ENCODE data around the gene F2RL1. TPM values are rescaled to one million over a fixed set of nuclear protein-coding genes. Genes with fewer than 3 reads are reported as not detected.
A peak's percentile ranks its signal among the peaks of the same experiment; 100 is the strongest.

F2RL1 gene
- total and polyA plus RNA-seq, 2 experiments from 2014 or later = 15.3 to 32.1 TPM

DNA sequence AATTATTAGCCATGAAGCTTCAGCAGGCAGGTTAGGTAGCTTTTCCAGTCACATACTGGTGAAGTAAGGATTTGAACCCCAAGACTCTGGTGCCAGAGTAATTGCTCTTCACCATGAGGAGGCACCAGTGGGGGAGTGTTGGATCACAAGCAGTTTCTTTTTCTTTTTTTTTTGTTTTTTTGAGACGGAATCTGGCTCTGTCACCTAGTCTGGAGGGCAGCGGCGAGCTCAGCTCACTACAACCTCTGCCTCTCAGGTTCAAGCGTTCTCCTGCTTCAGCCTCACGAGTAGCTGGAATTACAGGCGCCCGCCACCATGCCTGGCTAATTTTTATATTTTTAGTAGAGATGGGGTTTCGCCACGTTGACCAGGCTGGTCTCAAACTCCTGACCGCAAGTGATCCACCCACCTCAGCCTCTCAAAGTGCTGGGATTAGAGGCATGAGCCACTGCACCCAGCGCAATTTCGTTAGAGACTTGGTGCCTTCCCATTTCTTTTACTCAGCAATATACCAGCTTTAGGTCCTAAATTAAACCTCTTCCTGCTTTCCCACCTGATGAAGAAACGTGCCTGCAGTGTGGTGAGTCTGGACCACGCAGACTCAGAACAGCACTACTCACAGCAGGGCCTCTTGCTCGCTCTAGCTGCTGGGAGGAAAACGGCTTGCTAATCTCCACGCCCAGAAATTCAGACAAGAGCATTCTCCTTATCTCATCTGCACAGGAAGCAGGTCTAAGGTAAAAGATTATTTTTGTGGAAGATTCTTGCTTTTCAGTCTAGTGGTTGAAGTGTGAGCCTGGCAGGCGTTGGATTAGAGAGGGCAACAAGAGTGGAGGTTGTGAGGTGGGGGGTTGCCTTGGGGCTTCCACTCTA, 30.8 kb downstream of the F2RL1 start, which contains the start of gene S100Z:
Gene S100Z (plus strand): TSS at position 596 of the 873 bp plus-strand sequence. CDS start 25,346 bp downstream, outside the sequence.
- H3K27ac ChIP-seq (ENCODE audit: low read depth) = no peak within 1 kb of the TSS
- no peaks in the 10 kb centered on the region for H3K27me3 ChIP-seq (ENCODE audit: insufficient read depth)
- Mint-ChIP-seq H3K27ac (no peak within 1 kb of the TSS), H3K36me3 (ENCODE audit: low read depth) (peaks cover 12% of the 10 kb centered on the region), H3K4me3 (no peak within 1 kb of the TSS), H3K4me1 (peaks cover 6% of the 10 kb centered on the region), H3K9me3 (peaks cover 31% of the 10 kb centered on the region), H3K27me3 (ENCODE audit: insufficient read depth, low read depth, poor library complexity) (peaks cover 10% of the 10 kb centered on the region)
- 0 out of 2 replicates have a peak, but pooled peaks cover 3% of the 10 kb centered on the region for H3K36me3 ChIP-seq (ENCODE audit: insufficient read depth)
- H3K4me2 ChIP-seq = no peak within 1 kb of the TSS
- ATAC-seq (no peak), DNase-seq (ENCODE audit: low spot score) (no peak)
- TF ChIP-seq JUNB (IDR thresholded peaks at IDR 0.05; ENCODE audit: unreplicated experiment) (no peak), POLR2AphosphoS5 (IDR thresholded peaks at IDR 0.05; ENCODE audit: low read depth) (no peak), ZNF114 (CRISPR knock-in tag; IDR thresholded peaks at IDR 0.05) (no peak), EZH2 (IDR thresholded peaks at IDR 0.05; ENCODE audit: low read depth, unreplicated experiment) (no peak), NANOG (IDR thresholded peaks at IDR 0.05; ENCODE audit: borderline replicate concordance) (no peak), STAT1 (IDR thresholded peaks at IDR 0.05; ENCODE audit: unreplicated experiment) (no peak), ZNF331 (CRISPR knock-in tag; IDR thresholded peaks at IDR 0.05; ENCODE audit: low read depth) (no peak), EZH2phosphoT487 (IDR thresholded peaks at IDR 0.05; ENCODE audit: unreplicated experiment) (no peak), CREB1 (CRISPR knock-in tag; IDR thresholded peaks at IDR 0.05; ENCODE audit: low read depth) (no peak)
- TF ChIP-seq, protein P1, sequence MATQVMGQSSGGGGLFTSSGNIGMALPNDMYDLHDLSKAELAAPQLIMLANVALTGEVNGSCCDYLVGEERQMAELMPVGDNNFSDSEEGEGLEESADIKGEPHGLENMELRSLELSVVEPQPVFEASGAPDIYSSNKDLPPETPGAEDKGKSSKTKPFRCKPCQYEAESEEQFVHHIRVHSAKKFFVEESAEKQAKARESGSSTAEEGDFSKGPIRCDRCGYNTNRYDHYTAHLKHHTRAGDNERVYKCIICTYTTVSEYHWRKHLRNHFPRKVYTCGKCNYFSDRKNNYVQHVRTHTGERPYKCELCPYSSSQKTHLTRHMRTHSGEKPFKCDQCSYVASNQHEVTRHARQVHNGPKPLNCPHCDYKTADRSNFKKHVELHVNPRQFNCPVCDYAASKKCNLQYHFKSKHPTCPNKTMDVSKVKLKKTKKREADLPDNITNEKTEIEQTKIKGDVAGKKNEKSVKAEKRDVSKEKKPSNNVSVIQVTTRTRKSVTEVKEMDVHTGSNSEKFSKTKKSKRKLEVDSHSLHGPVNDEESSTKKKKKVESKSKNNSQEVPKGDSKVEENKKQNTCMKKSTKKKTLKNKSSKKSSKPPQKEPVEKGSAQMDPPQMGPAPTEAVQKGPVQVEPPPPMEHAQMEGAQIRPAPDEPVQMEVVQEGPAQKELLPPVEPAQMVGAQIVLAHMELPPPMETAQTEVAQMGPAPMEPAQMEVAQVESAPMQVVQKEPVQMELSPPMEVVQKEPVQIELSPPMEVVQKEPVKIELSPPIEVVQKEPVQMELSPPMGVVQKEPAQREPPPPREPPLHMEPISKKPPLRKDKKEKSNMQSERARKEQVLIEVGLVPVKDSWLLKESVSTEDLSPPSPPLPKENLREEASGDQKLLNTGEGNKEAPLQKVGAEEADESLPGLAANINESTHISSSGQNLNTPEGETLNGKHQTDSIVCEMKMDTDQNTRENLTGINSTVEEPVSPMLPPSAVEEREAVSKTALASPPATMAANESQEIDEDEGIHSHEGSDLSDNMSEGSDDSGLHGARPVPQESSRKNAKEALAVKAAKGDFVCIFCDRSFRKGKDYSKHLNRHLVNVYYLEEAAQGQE (IDR thresholded peaks at IDR 0.05; ENCODE audit: unreplicated experiment) = no peak
- TF ChIP-seq, protein P2, sequence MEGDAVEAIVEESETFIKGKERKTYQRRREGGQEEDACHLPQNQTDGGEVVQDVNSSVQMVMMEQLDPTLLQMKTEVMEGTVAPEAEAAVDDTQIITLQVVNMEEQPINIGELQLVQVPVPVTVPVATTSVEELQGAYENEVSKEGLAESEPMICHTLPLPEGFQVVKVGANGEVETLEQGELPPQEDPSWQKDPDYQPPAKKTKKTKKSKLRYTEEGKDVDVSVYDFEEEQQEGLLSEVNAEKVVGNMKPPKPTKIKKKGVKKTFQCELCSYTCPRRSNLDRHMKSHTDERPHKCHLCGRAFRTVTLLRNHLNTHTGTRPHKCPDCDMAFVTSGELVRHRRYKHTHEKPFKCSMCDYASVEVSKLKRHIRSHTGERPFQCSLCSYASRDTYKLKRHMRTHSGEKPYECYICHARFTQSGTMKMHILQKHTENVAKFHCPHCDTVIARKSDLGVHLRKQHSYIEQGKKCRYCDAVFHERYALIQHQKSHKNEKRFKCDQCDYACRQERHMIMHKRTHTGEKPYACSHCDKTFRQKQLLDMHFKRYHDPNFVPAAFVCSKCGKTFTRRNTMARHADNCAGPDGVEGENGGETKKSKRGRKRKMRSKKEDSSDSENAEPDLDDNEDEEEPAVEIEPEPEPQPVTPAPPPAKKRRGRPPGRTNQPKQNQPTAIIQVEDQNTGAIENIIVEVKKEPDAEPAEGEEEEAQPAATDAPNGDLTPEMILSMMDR (conservative IDR thresholded peaks at IDR 0.05; ENCODE audit: low read depth in 2 of 2) = no peak
- TF ChIP-seq, protein P3, sequence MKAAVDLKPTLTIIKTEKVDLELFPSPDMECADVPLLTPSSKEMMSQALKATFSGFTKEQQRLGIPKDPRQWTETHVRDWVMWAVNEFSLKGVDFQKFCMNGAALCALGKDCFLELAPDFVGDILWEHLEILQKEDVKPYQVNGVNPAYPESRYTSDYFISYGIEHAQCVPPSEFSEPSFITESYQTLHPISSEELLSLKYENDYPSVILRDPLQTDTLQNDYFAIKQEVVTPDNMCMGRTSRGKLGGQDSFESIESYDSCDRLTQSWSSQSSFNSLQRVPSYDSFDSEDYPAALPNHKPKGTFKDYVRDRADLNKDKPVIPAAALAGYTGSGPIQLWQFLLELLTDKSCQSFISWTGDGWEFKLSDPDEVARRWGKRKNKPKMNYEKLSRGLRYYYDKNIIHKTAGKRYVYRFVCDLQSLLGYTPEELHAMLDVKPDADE (IDR thresholded peaks at IDR 0.05) = no peak
- TF ChIP-seq, protein P4, sequence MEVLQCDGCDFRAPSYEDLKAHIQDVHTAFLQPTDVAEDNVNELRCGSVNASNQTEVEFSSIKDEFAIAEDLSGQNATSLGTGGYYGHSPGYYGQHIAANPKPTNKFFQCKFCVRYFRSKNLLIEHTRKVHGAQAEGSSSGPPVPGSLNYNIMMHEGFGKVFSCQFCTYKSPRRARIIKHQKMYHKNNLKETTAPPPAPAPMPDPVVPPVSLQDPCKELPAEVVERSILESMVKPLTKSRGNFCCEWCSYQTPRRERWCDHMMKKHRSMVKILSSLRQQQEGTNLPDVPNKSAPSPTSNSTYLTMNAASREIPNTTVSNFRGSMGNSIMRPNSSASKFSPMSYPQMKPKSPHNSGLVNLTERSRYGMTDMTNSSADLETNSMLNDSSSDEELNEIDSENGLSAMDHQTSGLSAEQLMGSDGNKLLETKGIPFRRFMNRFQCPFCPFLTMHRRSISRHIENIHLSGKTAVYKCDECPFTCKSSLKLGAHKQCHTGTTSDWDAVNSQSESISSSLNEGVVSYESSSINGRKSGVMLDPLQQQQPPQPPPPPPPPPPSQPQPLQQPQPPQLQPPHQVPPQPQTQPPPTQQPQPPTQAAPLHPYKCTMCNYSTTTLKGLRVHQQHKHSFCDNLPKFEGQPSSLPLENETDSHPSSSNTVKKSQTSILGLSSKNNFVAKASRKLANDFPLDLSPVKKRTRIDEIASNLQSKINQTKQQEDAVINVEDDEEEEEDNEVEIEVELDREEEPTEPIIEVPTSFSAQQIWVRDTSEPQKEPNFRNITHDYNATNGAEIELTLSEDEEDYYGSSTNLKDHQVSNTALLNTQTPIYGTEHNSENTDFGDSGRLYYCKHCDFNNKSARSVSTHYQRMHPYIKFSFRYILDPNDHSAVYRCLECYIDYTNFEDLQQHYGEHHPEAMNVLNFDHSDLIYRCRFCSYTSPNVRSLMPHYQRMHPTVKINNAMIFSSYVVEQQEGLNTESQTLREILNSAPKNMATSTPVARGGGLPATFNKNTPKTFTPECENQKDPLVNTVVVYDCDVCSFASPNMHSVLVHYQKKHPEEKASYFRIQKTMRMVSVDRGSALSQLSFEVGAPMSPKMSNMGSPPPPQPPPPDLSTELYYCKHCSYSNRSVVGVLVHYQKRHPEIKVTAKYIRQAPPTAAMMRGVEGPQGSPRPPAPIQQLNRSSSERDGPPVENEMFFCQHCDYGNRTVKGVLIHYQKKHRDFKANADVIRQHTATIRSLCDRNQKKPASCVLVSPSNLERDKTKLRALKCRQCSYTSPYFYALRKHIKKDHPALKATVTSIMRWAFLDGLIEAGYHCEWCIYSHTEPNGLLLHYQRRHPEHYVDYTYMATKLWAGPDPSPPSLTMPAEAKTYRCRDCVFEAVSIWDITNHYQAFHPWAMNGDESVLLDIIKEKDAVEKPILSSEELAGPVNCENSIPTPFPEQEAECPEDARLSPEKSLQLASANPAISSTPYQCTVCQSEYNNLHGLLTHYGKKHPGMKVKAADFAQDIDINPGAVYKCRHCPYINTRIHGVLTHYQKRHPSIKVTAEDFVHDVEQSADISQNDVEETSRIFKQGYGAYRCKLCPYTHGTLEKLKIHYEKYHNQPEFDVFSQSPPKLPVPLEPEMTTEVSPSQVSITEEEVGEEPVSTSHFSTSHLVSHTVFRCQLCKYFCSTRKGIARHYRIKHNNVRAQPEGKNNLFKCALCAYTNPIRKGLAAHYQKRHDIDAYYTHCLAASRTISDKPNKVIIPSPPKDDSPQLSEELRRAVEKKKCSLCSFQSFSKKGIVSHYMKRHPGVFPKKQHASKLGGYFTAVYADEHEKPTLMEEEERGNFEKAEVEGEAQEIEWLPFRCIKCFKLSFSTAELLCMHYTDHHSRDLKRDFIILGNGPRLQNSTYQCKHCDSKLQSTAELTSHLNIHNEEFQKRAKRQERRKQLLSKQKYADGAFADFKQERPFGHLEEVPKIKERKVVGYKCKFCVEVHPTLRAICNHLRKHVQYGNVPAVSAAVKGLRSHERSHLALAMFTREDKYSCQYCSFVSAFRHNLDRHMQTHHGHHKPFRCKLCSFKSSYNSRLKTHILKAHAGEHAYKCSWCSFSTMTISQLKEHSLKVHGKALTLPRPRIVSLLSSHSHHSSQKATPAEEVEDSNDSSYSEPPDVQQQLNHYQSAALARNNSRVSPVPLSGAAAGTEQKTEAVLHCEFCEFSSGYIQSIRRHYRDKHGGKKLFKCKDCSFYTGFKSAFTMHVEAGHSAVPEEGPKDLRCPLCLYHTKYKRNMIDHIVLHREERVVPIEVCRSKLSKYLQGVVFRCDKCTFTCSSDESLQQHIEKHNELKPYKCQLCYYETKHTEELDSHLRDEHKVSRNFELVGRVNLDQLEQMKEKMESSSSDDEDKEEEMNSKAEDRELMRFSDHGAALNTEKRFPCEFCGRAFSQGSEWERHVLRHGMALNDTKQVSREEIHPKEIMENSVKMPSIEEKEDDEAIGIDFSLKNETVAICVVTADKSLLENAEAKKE (CRISPR knock-in tag; IDR thresholded peaks at IDR 0.05) = no peak
- H3F3A ChIP-seq (replicated peaks; ENCODE audit: low read depth) = no peaks in the 10 kb centered on the region
- no peaks in the 10 kb centered on the region for H4K20me1 ChIP-seq (replicated peaks; ENCODE audit: insufficient read depth)
- no peaks in the 10 kb centered on the region for H3K4me1 ChIP-seq (ENCODE audit: insufficient read depth)
- peak within 1 kb of the TSS; percentile 69; the same call in 1 of the 2 replicates for H2AFZ ChIP-seq
- H3K79me2 ChIP-seq (replicated peaks; ENCODE audit: insufficient read depth) = no peaks in the 10 kb centered on the region
- no peaks in the 10 kb centered on the region for H3K9me2 ChIP-seq (ENCODE audit: insufficient read depth)
- H3K4me3 ChIP-seq = no peak within 1 kb of the TSS
